Stimulated activated CD8-positive, alpha-beta memory T cell treated with anti-CD3 and anti-CD28 coated beads, Interleukin-4, amount 100 ng/mL, for 1 hour (primary cell): ENCODE data around the gene PRKAG2.

Source experiments
- DNase-seq, 2 donors: peaks; one replicate each; pipeline ENCODE4 v3.0.0-alpha.2; 2020; ENCODE audit warnings: low read depth in 2 of 2, low spot score in 1 of 2

PRKAG2 gene

GRCh38 chr7:151699147-151699927 is 177.6 kb downstream of the PRKAG2 start:
- DNase-seq: no peak

DNA sequence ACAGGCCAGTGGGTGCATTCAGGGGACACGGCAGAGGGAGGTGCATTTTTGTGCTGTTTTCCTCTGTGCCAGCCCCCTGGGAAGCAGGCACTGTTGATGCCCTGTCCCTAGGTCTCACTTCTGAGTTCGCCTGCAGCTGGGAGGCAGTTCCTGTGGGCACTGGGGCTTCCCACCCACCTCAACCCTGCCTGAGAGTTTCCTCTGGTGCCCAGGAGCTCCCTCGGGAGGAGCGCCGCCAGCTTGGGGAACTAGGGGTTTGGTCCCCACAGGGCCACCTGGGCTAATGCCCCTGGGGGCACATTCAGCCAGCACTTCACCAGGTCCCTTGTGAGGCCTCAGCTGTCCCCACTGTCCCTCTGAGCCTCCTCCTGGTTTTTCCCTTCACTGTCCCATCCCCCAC is 179.0 kb downstream of the PRKAG2 start:
- no peak for DNase-seq

GRCh38 chr7:151697515-151697895 is 179.4 kb downstream of the PRKAG2 start:
- DNase-seq: no peak

DNA sequence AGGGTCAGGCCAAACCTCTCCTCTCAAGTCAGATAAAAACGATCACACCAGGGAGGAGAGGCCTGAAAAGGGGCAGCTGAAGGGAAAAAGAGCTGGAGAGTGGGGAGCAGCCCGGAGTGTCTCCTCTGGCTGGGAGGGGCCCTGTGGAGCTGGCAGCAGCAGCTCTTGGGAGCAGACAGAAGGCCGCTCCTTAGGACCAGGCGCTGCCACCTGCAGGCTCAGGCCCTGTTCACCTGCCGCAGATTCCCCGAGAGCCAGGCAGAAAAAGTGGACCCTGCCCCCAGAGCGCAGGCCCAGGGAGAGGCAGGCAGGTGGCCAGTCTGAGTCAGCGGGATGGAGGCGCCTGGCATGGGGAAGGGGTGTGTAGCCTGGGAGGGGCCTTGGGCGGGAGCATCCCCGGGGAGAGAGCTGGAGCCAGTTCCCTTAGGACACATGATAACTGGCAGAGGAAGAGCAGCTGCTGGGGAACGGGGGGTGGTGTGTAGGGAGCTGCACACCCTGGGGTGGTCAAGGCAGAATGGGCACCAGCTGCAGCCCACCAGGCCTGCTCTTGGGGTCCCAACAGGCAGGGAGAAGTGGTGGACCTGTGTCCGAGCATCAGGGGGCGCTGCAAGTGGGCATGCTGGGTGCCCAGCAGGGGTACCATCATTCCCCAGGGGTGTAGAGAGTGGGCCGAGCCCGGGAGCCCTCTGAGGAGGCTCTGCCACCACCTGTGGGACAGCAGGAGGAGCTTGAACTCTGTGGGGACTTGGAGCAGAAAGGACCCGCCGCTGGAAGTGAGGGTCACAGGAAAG is 180.0 kb downstream of the PRKAG2 start:
- no peak for DNase-seq

DNA sequence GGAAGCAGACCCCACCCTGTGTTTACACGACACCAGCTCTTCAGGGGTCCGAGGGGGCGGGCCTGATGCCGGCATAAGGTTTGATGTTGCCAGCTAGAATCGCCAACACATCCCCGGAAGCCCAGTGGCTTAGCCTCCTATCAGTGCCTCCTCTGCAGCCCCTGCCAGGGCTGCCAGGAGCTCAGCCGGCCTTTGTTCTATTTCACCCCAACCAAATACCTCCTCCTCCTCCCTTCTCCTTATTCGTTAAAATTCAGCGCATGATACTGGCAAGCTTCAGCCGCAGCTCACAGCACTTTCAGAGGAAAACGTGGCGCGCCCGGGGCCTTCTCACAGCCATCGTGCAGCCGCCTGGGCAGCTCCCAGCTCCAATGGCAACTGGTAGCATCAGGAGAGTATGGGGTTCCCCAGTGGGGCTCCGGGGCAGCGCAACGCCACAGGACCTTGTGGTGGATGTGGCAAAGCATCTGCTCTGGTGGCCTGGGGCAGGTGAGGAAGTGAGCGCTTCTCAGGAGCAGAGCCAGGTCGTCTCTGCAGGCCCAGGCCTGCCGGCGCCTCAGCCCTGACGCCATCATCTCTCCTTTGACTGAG is 180.9 kb downstream of the PRKAG2 start:
- no peak for DNase-seq

- DNase-seq: no peak
Observed at GRCh38 chr7:151694828-151695580, 181.9 kb downstream of the PRKAG2 start.

- DNase-seq: no peak
Observed at GRCh38 chr7:151694441-151694827, 182.5 kb downstream of the PRKAG2 start.

- no peak for DNase-seq
Observed at GRCh38 chr7:151693140-151693539, 183.8 kb downstream of the PRKAG2 start.

- no peak for DNase-seq
Observed at GRCh38 chr7:151692721-151693120, 184.2 kb downstream of the PRKAG2 start.

- no peak for DNase-seq
Observed at GRCh38 chr7:151691449-151691848, 185.5 kb downstream of the PRKAG2 start.

DNA sequence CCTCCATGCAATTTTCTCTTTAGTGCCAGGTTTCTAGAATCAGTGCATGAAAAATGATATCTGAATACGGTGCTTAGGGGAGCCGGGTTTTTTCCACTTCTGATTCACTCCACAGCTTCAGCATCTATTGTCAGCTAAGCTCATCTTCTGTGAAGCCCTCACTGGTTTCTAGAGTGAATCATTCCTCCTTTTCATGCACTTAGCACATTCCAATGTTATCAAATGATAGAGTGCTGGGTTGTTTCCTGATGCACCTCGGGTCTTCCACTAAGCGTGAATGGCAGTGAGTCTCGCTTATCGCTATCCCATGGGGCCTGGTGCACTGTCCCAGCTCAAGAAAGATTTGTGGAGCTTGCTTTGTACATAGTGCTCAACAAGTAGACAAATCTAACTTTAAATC is 186.3 kb downstream of the PRKAG2 start:
- DNase-seq: no peak

GRCh38 chr7:151689196-151689971 is 187.5 kb downstream of the PRKAG2 start:
- no peak for DNase-seq

DNA sequence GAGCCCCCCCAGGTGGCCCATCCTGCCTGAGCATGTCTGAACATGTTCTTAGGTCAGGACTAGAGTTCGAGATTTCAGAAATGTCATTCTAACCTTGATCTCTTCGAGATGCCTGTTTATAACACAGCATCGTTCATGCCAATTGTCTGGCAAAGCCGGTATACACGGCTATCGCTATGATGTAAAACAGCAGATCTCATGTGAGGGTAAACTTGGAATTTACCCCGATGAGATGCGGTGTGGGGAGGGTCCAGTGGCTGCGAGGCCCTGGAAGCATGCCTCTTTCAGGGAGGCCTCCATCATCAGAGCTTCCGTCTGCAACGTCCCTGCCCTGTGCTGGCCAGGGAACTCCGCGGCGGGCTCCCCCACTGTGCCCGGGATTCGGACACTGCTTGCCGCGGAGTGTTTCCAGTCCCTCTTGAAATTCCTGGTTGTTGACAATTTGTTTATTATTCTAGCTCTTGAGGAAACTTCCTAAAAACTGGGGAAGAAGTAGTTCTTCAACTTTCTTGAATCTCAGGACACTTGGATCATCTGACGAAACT is 188.6 kb downstream of the PRKAG2 start:
- no peak for DNase-seq

DNA sequence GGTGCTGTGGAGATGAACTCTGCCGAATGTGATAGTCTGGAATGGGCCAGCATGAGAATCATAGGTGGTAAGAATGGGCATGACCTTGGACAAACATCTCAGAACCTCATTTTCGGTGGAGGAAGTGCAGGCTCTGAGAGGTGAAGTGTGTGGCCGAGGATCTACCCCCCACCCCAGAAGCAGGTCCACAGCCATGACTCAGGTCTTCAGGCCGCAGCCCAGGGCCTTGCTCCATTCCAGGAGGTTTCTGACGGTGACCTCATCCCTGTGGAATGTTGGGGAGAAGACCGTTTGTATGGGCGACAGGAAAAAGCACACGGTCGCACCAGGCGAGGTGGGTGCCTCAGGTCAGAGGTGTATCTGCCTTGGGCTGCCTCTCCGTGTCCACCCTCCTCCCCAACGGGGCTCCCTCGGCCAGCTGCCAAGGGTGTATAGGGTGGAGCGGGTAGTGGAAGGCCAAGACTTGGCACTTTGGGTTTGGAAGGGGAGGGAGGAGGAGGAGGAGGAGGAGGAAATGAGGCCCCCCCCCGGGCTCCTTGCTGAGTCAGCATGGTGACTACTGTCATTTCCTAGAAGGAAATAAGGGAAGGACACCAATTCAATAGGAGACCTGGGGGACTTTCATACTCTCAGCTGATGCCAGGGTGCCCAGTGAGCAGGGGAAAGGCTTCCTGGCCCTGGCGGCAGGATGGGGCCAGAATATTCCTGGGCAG is 189.2 kb downstream of the PRKAG2 start:
- DNase-seq: no peak

DNA sequence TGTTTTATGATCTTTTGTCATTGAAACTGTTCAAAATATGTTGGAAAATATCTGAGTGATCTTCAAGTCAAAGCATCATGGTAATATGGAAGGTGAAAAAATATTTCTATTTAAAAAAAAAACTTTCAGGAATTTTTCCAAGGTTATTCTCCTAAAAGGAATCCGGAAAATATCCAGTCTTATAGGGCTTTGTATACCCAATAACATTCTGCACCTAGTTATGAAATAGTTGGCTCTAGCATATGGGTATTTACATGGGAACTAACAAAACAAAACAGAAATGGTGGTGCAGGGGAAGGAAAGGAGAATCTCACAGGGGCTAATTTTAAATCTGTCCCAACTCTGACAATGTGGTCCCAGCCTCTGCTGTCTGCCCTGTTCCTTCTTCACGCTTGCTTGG is 190.1 kb downstream of the PRKAG2 start:
- no peak for DNase-seq

- DNase-seq: no peak
Observed at GRCh38 chr7:151686016-151686766, 190.7 kb downstream of the PRKAG2 start.

DNA sequence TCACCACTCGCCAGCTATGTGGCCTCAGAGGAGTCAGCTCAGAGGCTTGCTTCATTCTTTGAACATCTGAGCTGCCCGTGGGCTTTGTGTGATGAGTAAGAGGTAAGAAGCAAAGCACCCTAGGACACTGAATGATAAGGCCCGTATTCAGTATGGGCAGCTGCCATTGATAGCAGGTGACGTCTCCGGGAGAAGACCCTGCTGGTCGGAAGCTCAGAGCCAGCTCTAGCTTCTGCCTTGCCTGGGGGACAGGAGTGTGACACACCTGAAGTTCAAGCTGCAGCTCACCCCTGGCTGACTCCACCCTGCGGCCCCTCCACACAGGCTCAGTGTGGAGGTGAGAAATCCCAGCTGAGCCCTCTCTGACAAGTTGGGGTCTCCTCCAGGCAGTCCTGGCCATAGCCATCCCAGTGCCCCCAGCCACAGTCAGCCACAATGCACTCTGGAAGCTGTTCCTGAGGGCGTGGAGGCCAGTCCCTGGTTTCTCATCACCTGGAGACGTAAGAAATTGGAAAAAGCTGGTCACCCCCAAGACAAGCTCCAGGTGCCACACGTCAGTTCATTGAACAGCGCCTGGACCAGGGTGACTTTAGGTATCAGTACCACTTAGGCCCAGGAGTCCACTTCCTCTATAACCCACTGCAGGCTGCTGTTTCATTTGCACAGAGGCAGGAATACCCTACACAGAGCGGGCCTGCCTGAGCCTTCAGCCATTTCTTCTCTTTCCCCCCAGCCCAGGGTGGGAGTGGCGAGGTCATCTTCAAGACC is 192.3 kb downstream of the PRKAG2 start:
- no peak for DNase-seq
